Measurements from ENCODE around the gene ZNF496.
"Not testable (repeated sequence)": the region's sequence is repeated elsewhere in the genome, so short reads cannot be mapped to it uniquely, and the experiment has no call there.

The ZNF496 gene

DNA sequence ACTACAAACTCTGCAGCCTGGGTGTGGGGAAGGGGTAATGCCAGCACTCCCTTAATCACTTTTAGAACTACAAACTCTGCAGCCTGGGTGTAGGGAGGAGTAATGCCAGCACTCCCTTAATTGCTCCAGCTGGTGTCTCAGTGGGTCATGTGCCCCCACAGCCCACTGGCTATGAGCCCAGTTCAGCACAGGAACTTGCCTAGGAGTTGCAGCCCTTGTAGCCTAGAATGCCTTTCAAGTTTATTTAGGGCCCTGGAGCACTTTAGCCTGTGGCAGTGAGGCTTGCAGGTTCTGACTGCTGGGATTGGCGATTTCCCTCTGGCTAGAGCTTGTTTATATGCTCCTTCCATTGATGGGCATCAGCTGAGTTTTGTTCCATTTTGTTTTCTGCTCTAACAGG lies 58.7 kb downstream of the ZNF496 start:
- TF ChIP-seq, protein P1, sequence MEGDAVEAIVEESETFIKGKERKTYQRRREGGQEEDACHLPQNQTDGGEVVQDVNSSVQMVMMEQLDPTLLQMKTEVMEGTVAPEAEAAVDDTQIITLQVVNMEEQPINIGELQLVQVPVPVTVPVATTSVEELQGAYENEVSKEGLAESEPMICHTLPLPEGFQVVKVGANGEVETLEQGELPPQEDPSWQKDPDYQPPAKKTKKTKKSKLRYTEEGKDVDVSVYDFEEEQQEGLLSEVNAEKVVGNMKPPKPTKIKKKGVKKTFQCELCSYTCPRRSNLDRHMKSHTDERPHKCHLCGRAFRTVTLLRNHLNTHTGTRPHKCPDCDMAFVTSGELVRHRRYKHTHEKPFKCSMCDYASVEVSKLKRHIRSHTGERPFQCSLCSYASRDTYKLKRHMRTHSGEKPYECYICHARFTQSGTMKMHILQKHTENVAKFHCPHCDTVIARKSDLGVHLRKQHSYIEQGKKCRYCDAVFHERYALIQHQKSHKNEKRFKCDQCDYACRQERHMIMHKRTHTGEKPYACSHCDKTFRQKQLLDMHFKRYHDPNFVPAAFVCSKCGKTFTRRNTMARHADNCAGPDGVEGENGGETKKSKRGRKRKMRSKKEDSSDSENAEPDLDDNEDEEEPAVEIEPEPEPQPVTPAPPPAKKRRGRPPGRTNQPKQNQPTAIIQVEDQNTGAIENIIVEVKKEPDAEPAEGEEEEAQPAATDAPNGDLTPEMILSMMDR (IDR thresholded peaks at IDR 0.05; ENCODE audit: extremely low read depth, insufficient read depth, missing control alignments), result no peak
- DNase-seq (ENCODE audit: low spot score), result no peak
- in situ Hi-C loops (cut with MboI; ENCODE audit: low pct_unique_long_range_greater_than_20kb, low sequenced_read_pairs, unreplicated experiment), result no loop called here

DNA sequence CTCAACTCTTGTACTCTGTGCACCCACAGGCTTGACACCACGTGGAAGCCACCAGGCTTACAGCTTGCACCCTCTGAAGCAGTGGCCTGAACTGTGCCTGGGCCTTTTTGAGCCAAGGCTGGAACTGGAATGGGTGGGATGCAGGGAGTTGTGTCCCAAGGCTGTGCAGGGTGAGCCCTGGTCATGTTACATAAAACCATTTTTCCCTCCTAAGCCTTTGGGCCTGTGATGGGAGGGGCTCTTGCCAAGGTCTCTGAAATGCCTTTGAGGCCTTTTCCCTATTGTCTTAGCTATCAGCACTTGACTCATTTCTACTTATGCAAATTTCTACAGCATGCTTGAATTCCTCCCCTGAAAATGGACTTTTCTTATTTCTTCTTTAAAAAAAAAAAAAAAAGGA lies 61.7 kb downstream of the ZNF496 start:
- TF ChIP-seq, protein P1 (IDR thresholded peaks at IDR 0.05; ENCODE audit: extremely low read depth, insufficient read depth, missing control alignments), result no peak

DNA sequence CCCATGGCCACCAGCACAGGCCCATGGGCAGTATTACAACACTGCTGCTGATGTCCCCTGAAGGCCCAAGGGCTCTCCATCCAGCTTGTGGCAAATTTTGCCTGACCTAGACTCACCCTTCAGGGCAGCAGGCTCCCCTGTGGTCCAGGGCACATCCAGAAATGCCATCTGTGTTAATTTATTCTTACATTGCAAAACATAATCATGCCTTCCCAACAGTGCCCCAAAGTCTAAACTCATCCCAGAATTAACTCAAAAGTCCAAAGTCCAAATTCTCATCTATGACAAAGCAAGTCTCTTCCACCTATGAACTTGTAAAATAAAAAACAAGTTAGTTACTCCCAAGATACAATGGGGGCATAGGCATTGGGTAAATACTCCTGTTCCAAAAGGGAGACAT lies 62.5 kb downstream of the ZNF496 start:
- no peak for DNase-seq (ENCODE audit: low spot score)
- TF ChIP-seq, protein P1 (IDR thresholded peaks at IDR 0.05; ENCODE audit: extremely low read depth, insufficient read depth, missing control alignments), result no peak
- in situ Hi-C loops (cut with MboI; ENCODE audit: low pct_unique_long_range_greater_than_20kb, low sequenced_read_pairs, unreplicated experiment), result no loop called here

More for the DNA sequence above, 61.7 kb downstream of the ZNF496 start:
- in situ Hi-C loops (cut with MboI; ENCODE audit: low pct_unique_long_range_greater_than_20kb, low sequenced_read_pairs, unreplicated experiment), result no loop called here
- DNase-seq (ENCODE audit: low spot score), result no peak

DNA sequence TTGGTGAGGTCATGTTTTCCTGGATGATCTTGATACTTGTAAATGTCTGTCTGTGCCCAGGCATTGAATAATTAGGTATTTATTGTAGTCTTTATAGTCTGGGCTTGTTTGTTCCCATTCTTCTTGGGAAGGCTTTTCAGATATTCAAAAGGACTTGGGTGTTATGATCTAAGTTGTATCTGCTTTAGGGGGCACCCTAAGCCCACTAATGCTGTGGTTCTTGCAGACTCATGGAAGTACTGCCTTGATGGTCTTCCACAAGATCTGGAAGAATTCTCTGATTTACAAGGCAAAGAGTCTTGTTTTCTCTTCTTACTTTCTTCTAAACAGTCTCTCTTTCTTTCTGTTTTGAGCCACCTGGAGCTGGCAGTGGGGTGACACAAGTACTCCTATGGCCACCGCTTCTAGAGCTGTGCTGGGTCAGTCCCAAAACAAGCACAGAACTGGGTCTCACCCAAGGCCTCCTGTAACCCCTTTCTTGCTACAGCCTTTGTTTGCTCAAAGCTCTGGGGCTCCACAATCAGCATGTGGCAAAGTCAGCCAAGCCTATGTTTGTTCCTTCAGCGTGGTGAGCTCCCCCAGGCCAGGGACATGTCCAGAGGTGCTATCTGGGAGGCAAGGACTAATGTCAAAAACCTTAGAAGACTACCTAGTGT lies 63.1 kb downstream of the ZNF496 start:
- in situ Hi-C loops (cut with MboI; ENCODE audit: low pct_unique_long_range_greater_than_20kb, low sequenced_read_pairs, unreplicated experiment), result no loop called here
- TF ChIP-seq, protein P1 (IDR thresholded peaks at IDR 0.05; ENCODE audit: extremely low read depth, insufficient read depth, missing control alignments), result no peak
- no peak for DNase-seq (ENCODE audit: low spot score)

DNA sequence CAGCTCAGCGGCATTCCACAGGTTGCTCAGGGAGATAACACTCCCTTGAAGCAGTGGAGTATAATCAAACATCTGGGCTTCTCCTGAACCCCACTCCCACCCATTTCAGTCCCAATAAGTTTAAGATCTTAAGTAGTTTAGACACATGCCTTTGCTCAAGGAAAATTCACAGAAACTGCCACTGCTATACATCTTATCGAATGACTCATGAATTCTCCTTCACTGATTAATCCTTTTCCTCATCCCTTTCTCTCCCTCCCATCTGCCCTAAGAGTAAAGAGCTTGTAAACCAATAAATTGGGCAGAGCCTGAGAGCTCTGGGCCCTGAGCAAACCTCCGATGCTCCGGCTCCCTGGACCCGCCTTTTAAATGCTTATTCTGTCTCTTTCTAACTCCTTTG lies 65.6 kb downstream of the ZNF496 start:
- DNase-seq (ENCODE audit: low spot score), result no peak
- in situ Hi-C loops (cut with MboI; ENCODE audit: low pct_unique_long_range_greater_than_20kb, low sequenced_read_pairs, unreplicated experiment), result no loop called here

DNA sequence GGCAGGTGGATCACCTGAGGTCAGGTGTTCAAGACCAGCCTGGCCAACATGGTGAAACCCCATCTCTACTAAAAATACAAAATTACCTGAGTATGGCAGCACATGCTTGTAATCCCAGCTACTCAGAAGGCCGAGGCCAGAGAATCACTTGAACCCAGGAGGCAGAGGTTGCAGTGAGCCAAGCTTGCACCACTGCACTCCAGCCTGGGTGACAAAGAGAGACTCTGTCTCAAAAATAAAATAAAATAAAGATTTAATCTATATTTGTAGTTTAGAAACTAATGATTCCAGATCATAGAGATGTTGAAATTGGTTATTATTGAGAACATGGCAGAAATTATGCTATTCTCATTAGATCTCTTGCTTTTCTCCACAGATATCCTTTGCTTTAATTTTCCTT lies 75.9 kb downstream of the ZNF496 start, which contains the start of gene VN1R5:
Gene VN1R5, plus strand, starts transcription at position 301 of the 400 bp plus-strand sequence.
- in situ Hi-C loops (cut with MboI; ENCODE audit: low pct_unique_long_range_greater_than_20kb, low sequenced_read_pairs, unreplicated experiment); DNase-seq (ENCODE audit: low spot score): not testable (repeated sequence)

More for the DNA sequence above, 65.6 kb downstream of the ZNF496 start:
- TF ChIP-seq, protein P1 (IDR thresholded peaks at IDR 0.05; ENCODE audit: extremely low read depth, insufficient read depth, missing control alignments), result no peak

DNA sequence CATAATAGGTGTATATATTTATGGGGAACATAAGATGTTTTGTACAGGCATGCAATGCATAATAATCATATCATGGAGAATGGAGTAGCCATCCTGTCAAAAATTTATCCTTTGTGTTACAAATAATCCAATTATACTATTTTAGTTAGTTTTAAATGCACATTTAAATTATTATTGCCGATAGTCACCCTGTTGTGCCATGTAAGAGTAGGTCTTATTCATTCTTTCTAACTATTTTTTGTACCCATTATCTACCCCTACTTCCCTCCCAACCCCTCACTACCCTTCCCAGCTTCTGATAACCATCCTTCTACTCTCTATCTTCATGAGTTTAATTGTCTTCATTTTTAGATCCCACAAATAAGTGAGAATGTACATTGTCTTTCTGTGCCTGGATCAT lies 84.1 kb downstream of the ZNF496 start:
- DNase-seq (ENCODE audit: low spot score), result no peak
- TF ChIP-seq, protein P1 (IDR thresholded peaks at IDR 0.05; ENCODE audit: extremely low read depth, insufficient read depth, missing control alignments), result no peak
- in situ Hi-C loops (cut with MboI; ENCODE audit: low pct_unique_long_range_greater_than_20kb, low sequenced_read_pairs, unreplicated experiment), result no loop called here

All from GM13977 (cell line).